Measurements from ENCODE around the gene CEBPE.
"Not testable (repeated sequence)": the region's sequence is repeated elsewhere in the genome, so short reads cannot be mapped to it uniquely, and the experiment has no call there.

Gene CEBPE

GRCh38 chr14:23119363-23120327 lies 590 bp upstream of the CEBPE start:
- no peak for DNase-seq

- no peak for DNase-seq
These were observed 1.6 kb downstream of the CEBPE start for GRCh38 chr14:23117371-23118020.

DNA sequence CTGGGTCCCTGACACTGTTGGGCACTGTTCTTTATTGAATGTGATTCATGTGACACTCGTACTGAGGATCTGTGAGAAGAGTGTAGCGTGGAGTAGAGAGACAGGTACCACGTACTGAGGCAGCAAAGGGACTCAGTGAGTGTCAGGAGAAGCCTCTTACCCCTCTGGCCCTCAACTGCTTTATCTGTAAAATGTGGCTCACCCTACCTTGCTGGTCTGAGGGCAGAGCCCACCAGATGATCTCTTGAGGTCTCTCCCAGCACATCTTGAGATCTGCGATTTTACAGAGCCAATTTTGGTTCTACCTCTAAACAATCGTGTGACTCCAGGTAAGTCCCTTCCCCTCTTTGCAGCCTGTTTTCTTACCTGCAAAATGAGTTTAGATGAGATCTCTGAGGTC lies 3.1 kb downstream of the CEBPE start:
- DNase-seq = no peak

DNA sequence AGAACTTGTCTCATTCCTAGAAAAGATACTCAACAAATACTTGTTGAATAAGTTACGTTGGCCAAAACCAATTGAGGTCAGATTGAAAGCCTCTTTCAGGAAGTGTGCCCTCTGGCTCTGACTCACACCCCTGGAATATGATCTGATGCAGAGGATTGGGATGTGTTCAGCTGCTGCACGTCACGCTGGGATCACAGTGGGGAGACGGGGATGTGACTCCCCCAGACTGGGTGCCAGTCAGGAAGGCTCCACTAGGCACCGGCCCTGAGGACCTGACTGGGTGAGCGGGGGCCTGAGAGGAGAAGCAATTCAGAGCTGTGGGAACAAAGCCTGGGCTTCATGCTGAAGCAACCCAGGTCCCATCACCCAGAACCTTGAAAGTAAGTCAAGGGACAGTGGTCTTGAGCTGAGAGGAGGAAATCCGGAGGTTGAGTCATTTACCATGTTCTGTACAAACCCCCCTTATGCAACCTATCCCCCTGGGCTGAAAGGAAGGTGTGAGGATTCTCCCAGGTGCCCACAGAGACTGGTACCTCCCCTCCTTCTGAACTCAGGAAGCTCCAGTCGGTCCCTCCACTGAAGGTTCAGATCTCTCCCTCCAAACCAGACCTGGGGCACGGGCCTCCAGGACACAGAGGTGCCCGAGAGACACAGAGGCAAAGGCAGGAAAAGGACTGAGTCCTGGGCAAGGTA lies 3.9 kb downstream of the CEBPE start:
- peak; percentile 5 for DNase-seq

DNA sequence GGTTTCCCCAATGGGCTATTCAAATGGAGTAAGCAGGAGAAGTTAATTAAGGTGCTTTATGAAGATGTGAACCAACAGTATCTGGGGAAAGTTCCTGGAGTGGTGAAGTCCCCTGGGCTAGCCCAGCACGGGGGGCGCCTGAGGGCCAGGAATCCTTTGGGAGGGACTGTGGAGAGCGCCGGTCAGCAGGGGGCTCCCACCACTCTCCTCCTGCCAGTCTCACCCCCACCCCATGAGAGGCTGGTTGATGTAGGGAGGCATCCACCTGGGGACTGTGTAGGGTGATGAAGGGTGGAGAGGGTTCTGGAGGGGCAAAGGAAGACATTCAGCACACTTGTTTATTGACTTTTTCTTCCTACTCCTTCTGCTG lies 4.4 kb downstream of the CEBPE start:
- DNase-seq = no peak

DNA sequence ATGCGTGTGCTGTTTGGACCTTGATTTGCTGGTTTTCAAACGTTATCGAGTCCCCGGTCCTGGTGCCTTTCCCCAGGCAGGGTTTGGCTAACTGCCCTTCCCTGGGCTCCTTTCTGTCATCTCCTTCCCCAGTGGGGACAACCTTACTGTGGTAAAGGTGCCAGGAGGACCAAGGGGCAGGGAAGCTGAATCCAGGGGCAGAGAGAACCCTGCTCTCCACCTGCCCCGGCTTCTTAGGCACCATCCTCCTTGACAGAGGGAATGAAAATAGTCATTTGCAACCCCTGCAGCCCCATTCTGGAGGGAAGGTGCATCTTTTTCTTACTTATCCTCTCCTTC lies 5.0 kb downstream of the CEBPE start:
- DNase-seq = no peak

DNA sequence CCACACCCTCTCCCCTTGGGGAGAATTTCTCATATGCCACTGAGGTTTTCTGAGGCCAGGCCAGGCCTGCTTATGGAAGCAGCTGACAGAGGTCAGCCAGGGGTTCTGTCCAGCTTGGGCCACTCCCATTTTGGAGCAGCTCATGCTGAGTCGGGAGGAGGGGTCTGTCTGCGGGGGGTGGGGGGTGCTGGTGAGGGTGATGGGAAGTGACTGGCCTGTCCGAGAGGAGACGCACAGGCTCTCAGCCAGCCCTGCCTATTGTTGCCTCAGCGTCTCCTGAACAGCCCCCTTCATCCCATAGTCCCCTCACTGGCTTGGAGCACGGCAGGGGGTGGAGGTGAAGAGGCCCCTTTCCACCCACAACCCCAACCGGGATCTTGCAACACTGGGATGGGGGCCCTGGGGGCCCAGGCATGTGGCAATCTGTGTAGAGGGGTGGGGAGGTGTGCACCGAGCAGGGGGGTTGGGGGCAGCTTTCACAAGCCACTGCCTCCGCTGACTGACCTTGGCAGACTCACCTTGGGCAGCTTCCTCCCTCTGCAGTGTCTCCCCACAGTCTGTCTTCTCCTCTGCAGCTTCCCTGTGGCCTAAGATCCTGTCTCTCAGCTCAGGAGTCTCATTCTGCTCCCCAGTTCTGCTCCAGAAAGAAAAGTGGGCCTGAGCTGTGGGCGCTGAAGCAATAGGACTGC lies 5.5 kb downstream of the CEBPE start:
- no peak for DNase-seq

- no peak for DNase-seq
These were observed 6.5 kb downstream of the CEBPE start for GRCh38 chr14:23112359-23113178.

GRCh38 chr14:23110579-23111365 lies 8.3 kb downstream of the CEBPE start:
- no peak for DNase-seq

GRCh38 chr14:23109769-23110168 lies 9.3 kb downstream of the CEBPE start:
- DNase-seq = no peak

DNA sequence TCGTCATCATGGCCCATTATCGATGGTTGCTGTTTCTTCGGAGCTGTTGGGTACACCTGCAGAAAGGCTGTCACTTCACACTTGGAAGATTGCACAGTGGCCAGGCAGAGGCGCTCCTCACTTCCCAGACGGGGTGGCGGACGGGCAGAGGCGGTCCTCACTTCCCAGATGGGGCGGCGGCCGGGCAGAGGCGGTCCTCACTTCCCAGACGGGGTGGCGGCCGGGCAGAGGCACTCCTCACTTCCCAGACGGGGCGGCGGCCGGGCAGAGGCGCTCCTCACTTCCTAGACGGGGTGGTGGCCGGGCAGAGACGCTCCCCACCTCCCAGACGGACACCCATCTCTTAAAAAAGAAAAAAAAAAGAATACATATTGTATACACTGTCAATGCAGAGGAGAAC lies 10.9 kb downstream of the CEBPE start:
- not testable (repeated sequence) for DNase-seq

- not testable (repeated sequence) for DNase-seq
These were observed 11.4 kb downstream of the CEBPE start for GRCh38 chr14:23107620-23108019.

- no peak for DNase-seq
These were observed 12.4 kb downstream of the CEBPE start for GRCh38 chr14:23106747-23107045.

DNA sequence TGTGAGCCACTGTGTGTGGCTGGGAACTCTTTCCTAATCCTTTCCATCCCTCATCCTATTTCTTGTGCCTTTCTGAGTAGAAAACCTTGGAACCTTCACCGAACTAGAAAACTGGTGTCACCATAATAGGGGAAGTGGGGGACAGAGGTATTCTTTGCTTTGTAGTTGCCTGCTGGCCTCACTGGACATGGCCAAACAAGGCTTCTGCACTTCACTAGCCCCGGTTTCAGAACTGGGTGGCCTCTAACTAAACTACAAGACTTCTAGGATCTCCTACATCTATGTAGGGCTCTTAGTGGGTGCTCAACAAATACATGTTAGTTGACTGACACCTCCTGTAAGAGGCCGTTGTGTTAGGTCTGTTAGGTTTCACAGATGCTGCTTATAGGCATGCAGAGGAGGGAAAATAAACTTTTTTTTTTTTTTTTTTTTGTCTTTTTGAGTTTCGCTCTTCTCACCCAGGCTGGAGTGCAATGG lies 13.7 kb downstream of the CEBPE start:
- DNase-seq = no peak

DNA sequence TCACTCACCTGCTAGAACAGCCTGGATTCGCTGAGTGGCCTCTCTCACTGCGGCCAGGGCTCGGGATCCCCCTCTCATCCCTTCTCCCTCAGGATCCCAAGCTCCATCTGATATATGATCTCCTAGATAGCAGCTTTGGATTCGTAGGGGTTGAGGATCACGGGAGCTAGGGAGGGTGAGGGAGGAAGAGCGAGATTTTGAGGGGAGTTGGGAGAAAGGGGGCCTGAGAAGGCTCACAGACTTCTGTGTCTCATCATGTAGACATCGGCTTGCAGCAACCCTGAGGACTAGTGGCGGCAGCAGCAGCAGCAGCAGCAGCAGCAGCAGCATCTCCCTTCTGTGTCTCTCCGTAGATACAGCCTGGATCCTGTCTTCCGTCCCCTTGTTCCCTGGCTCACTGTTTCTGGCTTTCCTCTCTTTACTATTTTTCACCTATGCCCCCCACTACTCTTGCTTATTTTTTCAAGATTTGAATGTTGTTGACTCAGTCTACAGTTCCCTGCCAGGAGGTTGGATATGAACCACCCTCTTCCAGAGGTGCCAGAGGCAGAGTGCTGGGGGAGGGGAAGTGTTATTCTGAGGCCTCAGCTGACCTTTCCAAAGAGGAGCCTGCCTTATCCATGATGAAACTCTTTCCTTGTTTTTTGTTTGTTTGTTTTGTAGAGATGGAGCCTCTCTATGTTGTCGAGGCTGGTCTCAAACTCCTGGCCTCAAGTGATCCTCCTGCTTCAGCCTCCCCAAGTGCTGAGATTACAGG lies 14.3 kb downstream of the CEBPE start, which contains the start of gene CIROP:
Gene CIROP, minus strand, starts transcription at position 399 of the 757 bp plus-strand sequence. Its CDS starts 69 bp downstream, at position 330.
- no peak for DNase-seq

DNA sequence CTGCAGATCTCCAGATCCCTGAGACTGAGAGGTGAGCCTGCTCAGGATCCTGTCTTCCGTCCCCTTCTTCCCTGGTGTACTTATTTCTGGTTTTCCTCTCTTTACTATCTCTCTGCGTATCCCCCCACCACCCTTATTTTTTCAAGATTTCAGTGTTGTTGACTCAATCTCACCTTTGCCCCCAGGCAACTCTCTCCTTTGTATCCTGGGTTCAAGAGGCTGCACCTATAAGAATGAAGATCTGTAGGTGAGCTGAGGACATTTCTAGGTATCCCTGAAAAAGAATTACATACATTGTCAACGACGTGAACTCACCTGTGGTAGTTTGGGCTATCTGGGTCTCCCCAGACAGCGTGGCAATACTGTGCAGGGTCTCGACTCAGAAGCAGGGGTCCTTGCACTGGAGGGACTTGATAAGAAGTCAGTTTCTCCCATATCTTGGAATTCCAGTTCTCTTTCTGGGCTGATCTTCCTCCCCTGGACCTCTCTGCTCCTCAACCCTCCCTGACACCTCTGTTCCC lies 14.9 kb downstream of the CEBPE start:
- no peak for DNase-seq

- no peak for DNase-seq
These were observed 15.5 kb downstream of the CEBPE start for GRCh38 chr14:23103581-23103980.

DNA sequence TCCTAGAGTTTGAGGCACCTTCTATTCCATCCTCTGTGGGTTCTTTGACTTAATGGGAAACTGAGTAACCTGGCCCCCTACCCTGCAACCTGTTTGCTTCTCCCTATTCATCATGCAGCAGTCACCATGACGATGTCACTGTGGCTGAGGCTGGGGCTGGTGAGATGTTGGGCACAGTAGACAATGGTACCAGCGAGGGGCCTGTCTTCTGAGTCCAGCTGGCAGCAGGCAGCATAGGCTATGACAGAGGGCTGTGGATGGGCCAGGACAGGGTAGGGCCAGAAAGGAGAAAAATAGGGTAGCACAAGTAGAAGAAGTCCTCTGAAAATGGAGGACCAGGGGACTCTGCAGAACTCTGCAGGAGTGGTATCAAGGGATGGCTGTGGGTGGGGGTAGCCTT lies 16.3 kb downstream of the CEBPE start:
- DNase-seq = no peak

DNA sequence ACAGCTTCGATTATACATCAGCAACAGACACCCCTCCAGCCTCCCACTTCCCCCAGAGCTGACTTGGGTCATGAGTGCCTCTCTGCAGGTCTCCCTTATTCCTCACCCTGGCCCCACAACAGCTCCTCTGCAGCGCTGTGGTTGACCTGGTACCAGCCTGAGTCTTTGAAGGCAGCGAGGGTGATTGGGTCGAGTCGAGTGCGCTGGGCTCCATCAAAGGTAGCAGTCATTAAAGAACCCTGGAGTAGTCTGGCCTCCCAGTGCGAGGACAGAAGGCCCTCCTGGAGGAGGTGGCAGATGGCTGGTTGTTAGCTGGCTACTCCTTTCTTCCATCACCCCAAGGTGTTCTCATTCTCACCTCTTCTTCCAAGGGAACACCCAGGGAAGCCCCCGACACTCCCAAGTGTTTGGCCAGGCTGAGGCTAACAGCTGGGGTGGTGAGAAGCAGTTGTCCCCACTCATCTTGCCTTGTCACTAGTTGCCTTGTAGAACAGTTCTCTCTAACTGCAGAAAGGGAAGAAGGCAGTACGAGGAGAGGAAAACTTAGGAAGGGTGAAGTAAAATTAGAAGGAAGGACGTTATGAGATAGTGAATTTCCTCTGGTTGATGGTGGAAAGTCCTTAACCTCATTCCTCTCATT lies 16.9 kb downstream of the CEBPE start:
- no peak for DNase-seq
